ENCODE measurements around the gene CHCHD4.

CHCHD4 gene

GRCh38 chr3:14150491-14151230 is 26.0 kb upstream of the CHCHD4 start:
- no peak for TF ChIP-seq CTCF (IDR thresholded peaks at IDR 0.05; ENCODE audit: insufficient read depth, low read depth, low read length, missing control alignments)
- no peak overlapping the region for H3K4me3 ChIP-seq (ENCODE audit: low read depth, low read length)

GRCh38 chr3:14150078-14150477 is 25.4 kb upstream of the CHCHD4 start:
- TF ChIP-seq CTCF (IDR thresholded peaks at IDR 0.05; ENCODE audit: insufficient read depth, low read depth, low read length, missing control alignments), result no peak
- DNase-seq (ENCODE audit: low read depth), result no peak

More at GRCh38 chr3:14150491-14151230, 26.0 kb upstream of the CHCHD4 start:
- DNase-seq (ENCODE audit: low read depth), result no peak

DNA sequence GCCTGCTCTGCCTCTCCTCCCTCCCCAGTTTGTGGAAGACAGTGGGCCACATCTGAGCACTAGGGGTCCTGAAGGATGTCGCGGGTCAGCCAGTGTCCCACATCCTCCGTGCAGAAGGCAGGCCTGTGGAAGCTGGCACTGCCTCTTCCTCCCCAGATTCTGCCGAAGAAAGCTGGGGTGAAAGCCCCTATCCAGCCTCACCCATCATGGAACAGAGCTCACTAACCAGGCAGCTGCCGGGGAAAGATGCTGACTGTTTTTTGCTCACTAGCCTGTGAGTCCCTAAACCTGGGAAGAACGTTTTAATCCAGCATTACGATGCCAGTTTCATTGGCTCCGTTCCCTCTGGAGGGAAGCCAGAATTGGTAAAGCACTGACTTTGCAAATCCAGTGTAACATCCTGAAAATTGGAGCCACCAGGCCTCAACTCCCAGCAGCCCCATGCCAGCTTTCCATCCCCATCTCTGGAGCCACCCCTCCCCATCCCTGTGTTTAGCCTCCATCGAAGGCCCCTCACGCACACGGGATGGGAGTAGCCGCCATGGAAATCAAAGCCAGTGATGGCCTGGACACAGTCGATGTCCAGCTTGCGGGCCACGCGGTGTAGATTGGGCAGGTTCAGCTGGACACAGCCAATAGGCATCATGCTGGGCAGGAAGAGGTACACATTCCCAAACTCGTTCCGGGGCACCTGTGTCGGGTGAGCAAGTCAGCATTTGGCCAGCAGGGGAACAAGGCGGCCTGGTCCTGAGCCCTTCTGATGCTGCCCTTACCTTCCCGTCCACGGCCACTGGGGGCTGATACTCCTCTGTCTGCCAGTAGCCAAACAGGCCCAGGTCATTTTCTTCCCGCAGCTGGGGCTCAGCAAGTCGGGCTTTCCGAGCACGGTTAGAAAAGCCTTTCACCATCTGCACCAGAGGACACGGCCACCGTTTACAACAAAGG is 23.6 kb upstream of the CHCHD4 start:
- no peak for TF ChIP-seq CTCF (IDR thresholded peaks at IDR 0.05; ENCODE audit: insufficient read depth, low read depth, low read length, missing control alignments)
- no peak for DNase-seq (ENCODE audit: low read depth)
- no peak overlapping the region for H3K4me3 ChIP-seq (ENCODE audit: low read depth, low read length)

More at GRCh38 chr3:14150078-14150477, 25.4 kb upstream of the CHCHD4 start:
- no peak overlapping the region for H3K4me3 ChIP-seq (ENCODE audit: low read depth, low read length)

- DNase-seq (ENCODE audit: low read depth), result no peak
- no peak overlapping the region for H3K4me3 ChIP-seq (ENCODE audit: low read depth, low read length)
- no peak for TF ChIP-seq CTCF (IDR thresholded peaks at IDR 0.05; ENCODE audit: insufficient read depth, low read depth, low read length, missing control alignments)
These were observed 22.9 kb upstream of the CHCHD4 start for GRCh38 chr3:14147617-14148016.

- TF ChIP-seq CTCF (IDR thresholded peaks at IDR 0.05; ENCODE audit: insufficient read depth, low read depth, low read length, missing control alignments), result no peak
- no peak for DNase-seq (ENCODE audit: low read depth)
- H3K4me3 ChIP-seq (ENCODE audit: low read depth, low read length), result no peak overlapping the region
These were observed 22.4 kb upstream of the CHCHD4 start for GRCh38 chr3:14147066-14147435.

GRCh38 chr3:14146381-14147065 is 21.9 kb upstream of the CHCHD4 start:
- no peak for TF ChIP-seq CTCF (IDR thresholded peaks at IDR 0.05; ENCODE audit: insufficient read depth, low read depth, low read length, missing control alignments)
- no peak overlapping the region for H3K4me3 ChIP-seq (ENCODE audit: low read depth, low read length)
- no peak for DNase-seq (ENCODE audit: low read depth)
